Mammary microvascular endothelial cell (primary cell): ENCODE data around the gene ADARB1. TPM values are rescaled to one million over a fixed set of nuclear protein-coding genes. Genes with fewer than 3 reads are reported as not detected.

Source experiments
- total RNA-seq: library from RNA; depleted of rRNA; stranded (reverse); fragments of >200 nt; gene quantifications from 2 replicates; pipeline ENCODE4 v1.2.3, GENCODE V29; 2015

ADARB1 gene
- 29.0 and 30.4 TPM in 2 replicates for total RNA-seq

GRCh38 chr21:45074048-45074817, at the start of gene ADARB1:
Gene ADARB1 (plus strand): TSS chr21:45074580. CDS start chr21:45171657, 97,077 bp downstream.

Other genes starting within 250 kb of the ADARB1 start
- 367 and 382 TPM in 2 replicates for gene PTTG1IP, start 200.9 kb upstream of the ADARB1 start, total RNA-seq
- gene ITGB2, start 153.7 kb upstream of the ADARB1 start, total RNA-seq: not detected in 2 replicates
- 29.5 and 34.4 TPM in 2 replicates for gene SLX9, start 134.6 kb upstream of the ADARB1 start, total RNA-seq
- 15.1 and 16.1 TPM in 2 replicates for gene POFUT2, start 213.3 kb downstream of the ADARB1 start, total RNA-seq